Neuronal stem cell (in vitro differentiated cells): ENCODE results near the gene N4BP3.

Experiments
- DNase-seq: peaks from one replicate; pipeline ENCODE4 v3.0.0-alpha.2; 2013; ENCODE audit warnings: low spot score
- H2AFZ ChIP-seq: one replicate; pipeline ENCODE4 v1.6.1; 2013; ENCODE audit warnings: mild to moderate bottlenecking, low read length, inconsistent platforms
- H2AK5ac ChIP-seq: 2 replicates; pipeline ENCODE4 v1.6.1; 2013; ENCODE audit warnings: low read depth, mild to moderate bottlenecking, inconsistent platforms, low read length, moderate library complexity, mixed read lengths
- H2BK120ac ChIP-seq: 2 replicates; pipeline ENCODE4 v1.6.1; 2013; ENCODE audit warnings: low read depth, mild to moderate bottlenecking, inconsistent platforms, low read length, moderate library complexity, mixed read lengths
- H2BK12ac ChIP-seq: one replicate; pipeline ENCODE4 v1.6.1; 2013; ENCODE audit warnings: low read length, inconsistent platforms
- H2BK15ac ChIP-seq: 2 replicates; pipeline ENCODE4 v1.6.1; 2013; ENCODE audit warnings: mild to moderate bottlenecking, low read length, inconsistent platforms, mixed read lengths
- H2BK5ac ChIP-seq: one replicate; pipeline ENCODE4 v1.6.1; 2013; ENCODE audit warnings: inconsistent platforms, mild to moderate bottlenecking, low read length, moderate library complexity
- H3K14ac ChIP-seq: one replicate; pipeline ENCODE4 v1.6.1; 2013; ENCODE audit warnings: low read length, inconsistent platforms
- H3K18ac ChIP-seq: 2 replicates; pipeline ENCODE4 v1.6.1; 2013; ENCODE audit warnings: low read length, inconsistent platforms
- H3K23ac ChIP-seq: 2 replicates; pipeline ENCODE4 v1.6.1; 2013; ENCODE audit warnings: low read depth, mild to moderate bottlenecking, mixed read lengths, low read length, inconsistent platforms; ENCODE audit not compliant: poor library complexity
- H3K27ac ChIP-seq: replicated peaks from 3 replicates; pipeline ENCODE4 v1.5.1; 2013; ENCODE audit warnings: low read length, inconsistent platforms
- H3K27me3 ChIP-seq, 3 experiments: 2 replicates each; pipeline ENCODE4 v1.6.1; 2013; ENCODE audit warnings: low read length in 3 of 3, mild to moderate bottlenecking in 2 of 3, inconsistent platforms in 1 of 3, low read depth in 1 of 3, mixed read lengths in 1 of 3, moderate library complexity in 1 of 3; ENCODE audit not compliant: control insufficient read depth in 3 of 3, insufficient read depth in 3 of 3
- H3K36me3 ChIP-seq, 2 donors: replicated peaks in 1 of 2; 2 replicates each; pipeline ENCODE4 v1.6.1; 2013; ENCODE audit warnings: low read length in 2 of 2; ENCODE audit not compliant: control insufficient read depth in 2 of 2, insufficient read depth in 2 of 2
- H3K4ac ChIP-seq: 2 replicates; pipeline ENCODE4 v1.6.1; 2013; ENCODE audit warnings: inconsistent platforms, mild to moderate bottlenecking, low read length, moderate library complexity
- H3K4me1 ChIP-seq, 2 donors: 1 replicate in 1 of 2; 2 replicates in 1 of 2; pipeline ENCODE4 v1.6.1; 2013; ENCODE audit warnings: low read length in 2 of 2, low read depth in 1 of 2; ENCODE audit not compliant: control insufficient read depth in 2 of 2, insufficient read depth in 1 of 2
- H3K4me2 ChIP-seq: one replicate; pipeline ENCODE4 v1.6.1; 2013; ENCODE audit warnings: mild to moderate bottlenecking, low read length, inconsistent platforms; ENCODE audit not compliant: insufficient read depth, poor library complexity, severe bottlenecking
- H3K4me3 ChIP-seq, 2 donors: 2 replicates each; pipeline ENCODE4 v1.5.1; 2013; ENCODE audit warnings: low read length in 2 of 2, mild to moderate bottlenecking in 2 of 2, inconsistent platforms in 1 of 2, moderate library complexity in 1 of 2
- H3K79me1 ChIP-seq: one replicate; pipeline ENCODE4 v1.6.1; 2013; ENCODE audit warnings: low read depth, mild to moderate bottlenecking, inconsistent platforms, low read length, moderate library complexity
- H3K9ac ChIP-seq: one replicate; pipeline ENCODE4 v1.6.1; 2013; ENCODE audit warnings: mild to moderate bottlenecking, low read depth, low read length, inconsistent platforms; ENCODE audit not compliant: poor library complexity
- H3K9me3 ChIP-seq, 2 donors: replicated peaks in 1 of 2; 2 replicates each; pipeline versions ENCODE3 to v1.6.1; 2013; ENCODE audit warnings: low read length in 2 of 2, mild to moderate bottlenecking in 2 of 2, inconsistent platforms in 1 of 2, low read depth in 1 of 2, mixed read lengths in 1 of 2, moderate library complexity in 1 of 2; ENCODE audit not compliant: control insufficient read depth in 2 of 2, insufficient read depth in 1 of 2
- H4K8ac ChIP-seq: one replicate; pipeline ENCODE4 v1.6.1; 2013; ENCODE audit warnings: low read depth, mild to moderate bottlenecking, inconsistent platforms, low read length, moderate library complexity
- H4K91ac ChIP-seq: one replicate; pipeline ENCODE4 v1.6.1; 2013; ENCODE audit warnings: low read length, low read depth, mild to moderate bottlenecking, inconsistent platforms; ENCODE audit not compliant: poor library complexity
- WGBS, 2 donors: extraction: QIAGEN DNeasy Blood & Tissue Kit; methylation state at CpG; one replicate each; pipeline ENCODE4 v1.1.7; 2013; ENCODE audit warnings: missing lambda C conversion rate in 2 of 2, mixed read lengths in 1 of 2; ENCODE audit not compliant: insufficient read length in 2 of 2, insufficient replicate concordance in 1 of 2; ENCODE audit errors: extremely low coverage in 2 of 2; 5-methylcytosine and 5-hydroxymethylcytosine counted together

The N4BP3 gene

GRCh38 chr5:178141550-178141949, 28.2 kb downstream of the N4BP3 start:
- H2BK15ac ChIP-seq, result no peak overlapping the region
- no peak overlapping the region for H3K27ac ChIP-seq
- no peak overlapping the region for H2BK5ac ChIP-seq
- H3K9me3 ChIP-seq, result no peaks in the 10 kb centered on the region
- no peak overlapping the region for H3K9ac ChIP-seq
- no peak overlapping the region for H3K18ac ChIP-seq
- no peak overlapping the region for H3K14ac ChIP-seq
- no peaks in the 10 kb centered on the region for H3K4me1 ChIP-seq
- H4K91ac ChIP-seq, result no peak overlapping the region
- no peak overlapping the region for H2AK5ac ChIP-seq
- DNase-seq, result no peak
- H3K4me2 ChIP-seq, result no peak overlapping the region
- no peak overlapping the region for H3K4me3 ChIP-seq
- H3K4ac ChIP-seq, result no peak overlapping the region
- H2BK12ac ChIP-seq, result no peak overlapping the region
- H3K79me1 ChIP-seq, result peaks cover 2% of the 10 kb centered on the region
- H4K8ac ChIP-seq, result no peak overlapping the region
- H2BK120ac ChIP-seq, result no peak overlapping the region
- no peaks in the 10 kb centered on the region for H3K27me3 ChIP-seq
- no CpG with 5 or more reads among the region's 4 CpGs for WGBS, 2 donors
- no peak overlapping the region for H3K23ac ChIP-seq
- H2AFZ ChIP-seq, result no peak overlapping the region
- peaks cover 32 to 92% of the 10 kb centered on the region in 2 donors for H3K36me3 ChIP-seq

GRCh38 chr5:178142642-178143041, 29.3 kb downstream of the N4BP3 start:
- Histone ChIP-seq H2AFZ (no peak overlapping the region), H3K36me3 (peaks cover 38 to 94% of the 10 kb centered on the region in 2 donors), H3K27ac (no peak overlapping the region), H3K18ac (no peak overlapping the region), H3K9me3 (no peaks in the 10 kb centered on the region), H4K8ac (no peak overlapping the region), H3K4me2 (no peak overlapping the region), H3K9ac (no peak overlapping the region), H3K14ac (no peak overlapping the region), H4K91ac (no peak overlapping the region), H3K27me3 (no peaks in the 10 kb centered on the region), H2BK15ac (no peak overlapping the region), H2AK5ac (no peak overlapping the region), H3K4ac (no peak overlapping the region), H2BK12ac (no peak overlapping the region), H2BK120ac (no peak overlapping the region), H2BK5ac (no peak overlapping the region), H3K23ac (no peak overlapping the region), H3K4me1 (no peaks in the 10 kb centered on the region), H3K79me1 (peaks cover 5% of the 10 kb centered on the region), H3K4me3 (no peak overlapping the region)
- no peak for DNase-seq
- no CpG with 5 or more reads among the region's 20 CpGs for WGBS, 2 donors

- H3K4me1 ChIP-seq, result no peaks in the 10 kb centered on the region
- no peak overlapping the region for H2BK12ac ChIP-seq
- no peak overlapping the region for H3K9ac ChIP-seq
- H4K8ac ChIP-seq, result no peak overlapping the region
- no peak overlapping the region for H3K23ac ChIP-seq
- no peak overlapping the region for H2AK5ac ChIP-seq
- no peaks in the 10 kb centered on the region for H3K9me3 ChIP-seq
- WGBS, 2 donors, result no CpG with 5 or more reads among the region's 6 CpGs
- H2BK15ac ChIP-seq, result no peak overlapping the region
- H3K27ac ChIP-seq, result no peak overlapping the region
- no peak overlapping the region for H2BK120ac ChIP-seq
- H3K27me3 ChIP-seq, result no peaks in the 10 kb centered on the region
- H3K18ac ChIP-seq, result no peak overlapping the region
- H4K91ac ChIP-seq, result no peak overlapping the region
- no peak overlapping the region for H3K4me3 ChIP-seq
- H3K14ac ChIP-seq, result no peak overlapping the region
- no peak overlapping the region for H3K4me2 ChIP-seq
- peak overlapping the region; percentile 48 for H2BK5ac ChIP-seq
- peaks cover 5% of the 10 kb centered on the region for H3K79me1 ChIP-seq
- H2AFZ ChIP-seq, result no peak overlapping the region
- DNase-seq, result no peak
- no peak overlapping the region for H3K4ac ChIP-seq
- peaks cover 40 to 94% of the 10 kb centered on the region in 2 donors for H3K36me3 ChIP-seq
These were observed 29.9 kb downstream of the N4BP3 start for GRCh38 chr5:178143246-178143645.

- Histone ChIP-seq H4K91ac (no peak overlapping the region), H3K79me1 (peaks cover 5% of the 10 kb centered on the region), H2BK15ac (no peak overlapping the region), H3K9me3 (no peaks in the 10 kb centered on the region), H3K9ac (peak overlapping the region; percentile 18), H3K4me3 (no peak overlapping the region), H4K8ac (no peak overlapping the region), H2BK12ac (no peak overlapping the region), H3K18ac (no peak overlapping the region), H3K4me2 (no peak overlapping the region), H3K27me3 (no peaks in the 10 kb centered on the region), H3K36me3 (peaks cover 46 to 94% of the 10 kb centered on the region in 2 donors), H3K4ac (no peak overlapping the region), H2BK120ac (no peak overlapping the region), H3K4me1 (no peaks in the 10 kb centered on the region), H2AK5ac (no peak overlapping the region), H2AFZ (no peak overlapping the region), H2BK5ac (peak overlapping the region; percentile 48), H3K23ac (peak overlapping the region; percentile 43), H3K27ac (no peak overlapping the region), H3K14ac (no peak overlapping the region)
- DNase-seq, result no peak
- no CpG with 5 or more reads among the region's 10 CpGs for WGBS, 2 donors
These were observed 30.6 kb downstream of the N4BP3 start for GRCh38 chr5:178143901-178144300.
